Measurements from ENCODE around the gene USH1G.

DNA sequence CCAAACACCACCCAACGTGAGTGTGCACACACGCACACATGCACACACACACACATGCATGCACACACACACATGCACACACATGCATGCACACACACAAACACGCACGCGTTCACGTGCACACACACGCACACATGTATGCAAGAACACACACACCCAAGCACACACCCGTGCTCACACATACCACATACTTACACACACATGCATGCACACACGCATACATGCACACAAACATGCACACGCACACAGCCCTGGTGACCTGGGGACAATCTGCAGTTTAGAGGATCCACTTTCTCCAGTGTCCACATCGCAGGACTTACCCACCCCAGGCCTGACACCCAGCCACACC lies 6.2 kb downstream of the USH1G start:
- TF ChIP-seq, protein P1, sequence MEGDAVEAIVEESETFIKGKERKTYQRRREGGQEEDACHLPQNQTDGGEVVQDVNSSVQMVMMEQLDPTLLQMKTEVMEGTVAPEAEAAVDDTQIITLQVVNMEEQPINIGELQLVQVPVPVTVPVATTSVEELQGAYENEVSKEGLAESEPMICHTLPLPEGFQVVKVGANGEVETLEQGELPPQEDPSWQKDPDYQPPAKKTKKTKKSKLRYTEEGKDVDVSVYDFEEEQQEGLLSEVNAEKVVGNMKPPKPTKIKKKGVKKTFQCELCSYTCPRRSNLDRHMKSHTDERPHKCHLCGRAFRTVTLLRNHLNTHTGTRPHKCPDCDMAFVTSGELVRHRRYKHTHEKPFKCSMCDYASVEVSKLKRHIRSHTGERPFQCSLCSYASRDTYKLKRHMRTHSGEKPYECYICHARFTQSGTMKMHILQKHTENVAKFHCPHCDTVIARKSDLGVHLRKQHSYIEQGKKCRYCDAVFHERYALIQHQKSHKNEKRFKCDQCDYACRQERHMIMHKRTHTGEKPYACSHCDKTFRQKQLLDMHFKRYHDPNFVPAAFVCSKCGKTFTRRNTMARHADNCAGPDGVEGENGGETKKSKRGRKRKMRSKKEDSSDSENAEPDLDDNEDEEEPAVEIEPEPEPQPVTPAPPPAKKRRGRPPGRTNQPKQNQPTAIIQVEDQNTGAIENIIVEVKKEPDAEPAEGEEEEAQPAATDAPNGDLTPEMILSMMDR (IDR thresholded peaks at IDR 0.05; ENCODE audit: low read depth, low read length), result no peak
- TF ChIP-seq POLR2A (IDR thresholded peaks at IDR 0.05; ENCODE audit: extremely low read depth, insufficient read length) (no peak), MYC (IDR thresholded peaks at IDR 0.05; ENCODE audit: low read depth, low read length) (no peak)
- TF ChIP-seq, protein P2, sequence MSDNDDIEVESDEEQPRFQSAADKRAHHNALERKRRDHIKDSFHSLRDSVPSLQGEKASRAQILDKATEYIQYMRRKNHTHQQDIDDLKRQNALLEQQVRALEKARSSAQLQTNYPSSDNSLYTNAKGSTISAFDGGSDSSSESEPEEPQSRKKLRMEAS (IDR thresholded peaks at IDR 0.05; ENCODE audit: low read depth, low read length), result no peak
